Heart left ventricle (tissue), 13 donors: ENCODE data around the gene DNER.

ENCODE experiments used
- POLR2A ChIP-seq, 2 donors: fragments of 450-650 bp; IDR thresholded peaks; one replicate each; pipeline ENCODE4 v1.6.1; 2017; ENCODE audit warnings: antibody characterized with exemption in 2 of 2, mild to moderate bottlenecking in 2 of 2, moderate library complexity in 2 of 2
- TF ChIP-seq, protein P1 (sequence below), 12 donors: fragments of 200-600 bp; sonication (generic) in 4 of 12; IDR thresholded peaks; one replicate each; pipeline versions ENCODE4 v1.5.0 to v1.8.0; 2018 to 2022; ENCODE audit warnings: antibody characterized with exemption in 12 of 12, mild to moderate bottlenecking in 5 of 12
- donor health status: ischemic (EF 13 %, LVEDD 7.1; RV severe dilation, severe dysfunction).
- donor health status: DM: no; HTN: yes; CAD: no.
- donor health status: DM: no; HTN: no; CAD: no.
- donor health status: ischemic (EF 25% LVEDD 6.9; RV normal size, moderate dysfunction).
- donor health status: ischemic (EF 25% LVEDD 5.7; RV mildly dilated, moderate dysfunction).
- donor health status: ischemic (EF 35%, LVEDD 5.7; RV mildly dilated, moderate dysfunction).
- donor health status: nonischemic (EF 11% LVEDD 7.7; RV severe dilation, severe dysfunction).
- donor health status: DM: yes; HTN: yes; CAD: no.
- donor health status: PGD.
- donor health status: ischemic (EF 29% LVEDD 5.4; RV normal size, mild dysfunction).
- donor health status: nonischemic (EF 23%, LVEDD 6.1; RV moderate dilation, normal function).

- TF ChIP-seq, protein P1, sequence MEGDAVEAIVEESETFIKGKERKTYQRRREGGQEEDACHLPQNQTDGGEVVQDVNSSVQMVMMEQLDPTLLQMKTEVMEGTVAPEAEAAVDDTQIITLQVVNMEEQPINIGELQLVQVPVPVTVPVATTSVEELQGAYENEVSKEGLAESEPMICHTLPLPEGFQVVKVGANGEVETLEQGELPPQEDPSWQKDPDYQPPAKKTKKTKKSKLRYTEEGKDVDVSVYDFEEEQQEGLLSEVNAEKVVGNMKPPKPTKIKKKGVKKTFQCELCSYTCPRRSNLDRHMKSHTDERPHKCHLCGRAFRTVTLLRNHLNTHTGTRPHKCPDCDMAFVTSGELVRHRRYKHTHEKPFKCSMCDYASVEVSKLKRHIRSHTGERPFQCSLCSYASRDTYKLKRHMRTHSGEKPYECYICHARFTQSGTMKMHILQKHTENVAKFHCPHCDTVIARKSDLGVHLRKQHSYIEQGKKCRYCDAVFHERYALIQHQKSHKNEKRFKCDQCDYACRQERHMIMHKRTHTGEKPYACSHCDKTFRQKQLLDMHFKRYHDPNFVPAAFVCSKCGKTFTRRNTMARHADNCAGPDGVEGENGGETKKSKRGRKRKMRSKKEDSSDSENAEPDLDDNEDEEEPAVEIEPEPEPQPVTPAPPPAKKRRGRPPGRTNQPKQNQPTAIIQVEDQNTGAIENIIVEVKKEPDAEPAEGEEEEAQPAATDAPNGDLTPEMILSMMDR (IDR thresholded peaks at IDR 0.05), result no peak
- no peak for TF ChIP-seq POLR2A (IDR thresholded peaks at IDR 0.05)
Observed at GRCh38 chr2:229475778-229476177, 238.6 kb downstream of the DNER start.
